GM18861 (cell line): Measurements from ENCODE around the gene HS6ST2.

Experiments
- ATAC-seq: cut with Tn5 transposase; IDR thresholded peaks from one replicate; pipeline ENCODE4 v1.9.1; 2021; ENCODE audit not compliant: unreplicated experiment

Gene HS6ST2

GRCh38 chrX:132748268-132748667 is 210.2 kb downstream of the HS6ST2 start:
- no peak for ATAC-seq

- no peak for ATAC-seq
Observed at GRCh38 chrX:132745593-132745992, 212.8 kb downstream of the HS6ST2 start.

- no peak for ATAC-seq
Observed at GRCh38 chrX:132744470-132744869, 214.0 kb downstream of the HS6ST2 start.

GRCh38 chrX:132743086-132743485 is 215.3 kb downstream of the HS6ST2 start:
- no peak for ATAC-seq

GRCh38 chrX:132742246-132742645 is 216.2 kb downstream of the HS6ST2 start:
- no peak for ATAC-seq

- ATAC-seq, result no peak
Observed at GRCh38 chrX:132741689-132742088, 216.7 kb downstream of the HS6ST2 start.

GRCh38 chrX:132740316-132741123 is 217.9 kb downstream of the HS6ST2 start:
- ATAC-seq, result no peak

- no peak for ATAC-seq
Observed at GRCh38 chrX:132738951-132739350, 219.5 kb downstream of the HS6ST2 start.

GRCh38 chrX:132737743-132738142 is 220.7 kb downstream of the HS6ST2 start:
- ATAC-seq, result no peak

GRCh38 chrX:132732236-132732635 is 226.2 kb downstream of the HS6ST2 start:
- ATAC-seq, result no peak

- no peak for ATAC-seq
Observed at GRCh38 chrX:132730726-132731125, 227.7 kb downstream of the HS6ST2 start.

- no peak for ATAC-seq
Observed at GRCh38 chrX:132730266-132730665, 228.2 kb downstream of the HS6ST2 start.

GRCh38 chrX:132728296-132728695 is 230.1 kb downstream of the HS6ST2 start:
- ATAC-seq, result no peak

- no peak for ATAC-seq
Observed at GRCh38 chrX:132718431-132718958, 239.9 kb downstream of the HS6ST2 start.

- no peak for ATAC-seq
Observed at GRCh38 chrX:132716006-132716405, 242.4 kb downstream of the HS6ST2 start.

GRCh38 chrX:132714913-132715312 is 243.5 kb downstream of the HS6ST2 start:
- no peak for ATAC-seq

GRCh38 chrX:132712350-132712749 is 246.1 kb downstream of the HS6ST2 start:
- ATAC-seq, result no peak

- no peak for ATAC-seq
Observed at GRCh38 chrX:132710656-132711155, 247.7 kb downstream of the HS6ST2 start.

GRCh38 chrX:132708529-132708928 is 249.9 kb downstream of the HS6ST2 start:
- no peak for ATAC-seq

GRCh38 chrX:132704769-132705168 is 253.7 kb downstream of the HS6ST2 start:
- ATAC-seq, result no peak

GRCh38 chrX:132694382-132694781 is 264.0 kb downstream of the HS6ST2 start:
- no peak for ATAC-seq

- ATAC-seq, result no peak
Observed at GRCh38 chrX:132692526-132692925, 265.9 kb downstream of the HS6ST2 start.

- ATAC-seq, result no peak
Observed at GRCh38 chrX:132692066-132692465, 266.4 kb downstream of the HS6ST2 start.
